Activated T-cell treated with anti-CD3 and anti-CD28 coated beads for 4 hours (primary cell): ENCODE results near the gene PHLPP1.

Source experiments
- DNase-seq: peaks from one replicate; pipeline ENCODE4 v3.0.0-alpha.2; 2020

PHLPP1 gene

GRCh38 chr18:62744076-62744968, 29.0 kb downstream of the PHLPP1 start:
- DNase-seq: no peak

- DNase-seq: no peak
Observed at GRCh38 chr18:62745089-62745751, 29.9 kb downstream of the PHLPP1 start.

- DNase-seq: no peak
Observed at GRCh38 chr18:62749389-62749788, 34.0 kb downstream of the PHLPP1 start.

GRCh38 chr18:62751341-62751821, 36.0 kb downstream of the PHLPP1 start:
- DNase-seq: no peak

- DNase-seq: no peak
Observed at GRCh38 chr18:62751977-62752376, 36.6 kb downstream of the PHLPP1 start.

GRCh38 chr18:62754026-62754425, 38.7 kb downstream of the PHLPP1 start:
- no peak for DNase-seq

- DNase-seq: no peak
Observed at GRCh38 chr18:62755454-62755853, 40.1 kb downstream of the PHLPP1 start.

GRCh38 chr18:62755946-62756345, 40.6 kb downstream of the PHLPP1 start:
- DNase-seq: no peak

GRCh38 chr18:62757399-62758010, 42.2 kb downstream of the PHLPP1 start:
- DNase-seq: no peak

GRCh38 chr18:62758591-62758990, 43.2 kb downstream of the PHLPP1 start:
- no peak for DNase-seq

GRCh38 chr18:62759704-62760402, 44.5 kb downstream of the PHLPP1 start:
- no peak for DNase-seq

GRCh38 chr18:62760403-62760734, 45.0 kb downstream of the PHLPP1 start:
- DNase-seq: no peak

- no peak for DNase-seq
Observed at GRCh38 chr18:62763101-62763521, 47.8 kb downstream of the PHLPP1 start.

GRCh38 chr18:62766266-62766665, 50.9 kb downstream of the PHLPP1 start:
- no peak for DNase-seq

GRCh38 chr18:62767321-62767720, 52.0 kb downstream of the PHLPP1 start:
- no peak for DNase-seq

- DNase-seq: no peak
Observed at GRCh38 chr18:62767836-62768557, 52.7 kb downstream of the PHLPP1 start.

- DNase-seq: no peak
Observed at GRCh38 chr18:62768558-62768943, 53.2 kb downstream of the PHLPP1 start.

GRCh38 chr18:62769216-62769615, 53.9 kb downstream of the PHLPP1 start:
- DNase-seq: no peak

GRCh38 chr18:62771494-62772270, 56.3 kb downstream of the PHLPP1 start:
- no peak for DNase-seq

GRCh38 chr18:62772860-62773584, 57.7 kb downstream of the PHLPP1 start:
- no peak for DNase-seq

- DNase-seq: no peak
Observed at GRCh38 chr18:62773691-62774090, 58.4 kb downstream of the PHLPP1 start.
